ENCODE results near the gene ACTN3.

DNA sequence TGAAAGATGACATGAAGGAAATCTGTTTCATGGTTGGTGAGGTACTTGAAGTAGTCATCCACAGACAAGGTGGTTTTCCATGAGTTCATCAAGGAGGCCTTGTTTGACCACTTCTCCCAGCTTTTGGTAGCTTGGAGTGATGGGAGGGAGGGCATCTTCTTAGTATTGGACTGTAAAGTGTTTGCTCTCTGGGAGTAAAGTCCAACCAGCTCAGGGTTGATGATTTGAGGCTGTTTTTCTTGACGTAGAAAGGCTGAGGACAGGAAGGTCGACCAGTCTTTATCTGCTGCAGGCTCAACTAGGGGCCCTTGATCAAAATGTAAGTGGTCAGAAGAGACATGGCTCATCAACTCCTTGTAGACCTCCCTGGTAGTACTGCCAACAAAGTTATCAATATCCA, 44.5 kb downstream of the ACTN3 start:
- TF ChIP-seq SUZ12 (IDR thresholded peaks at IDR 0.05; ENCODE audit: extremely low read depth, insufficient read depth, insufficient read length) (no peak), ZNF274 (IDR thresholded peaks at IDR 0.05; ENCODE audit: low read depth, low read length) (no peak), YY1 (IDR thresholded peaks at IDR 0.05; ENCODE audit: insufficient read depth, insufficient read length) (no peak)
